Stimulated activated CD4-positive, alpha-beta T cell treated with anti-CD3 and anti-CD28 coated beads, Interleukin-15, amount 100 ng/mL, for 24 hours (primary cell): ENCODE data around the gene STON2.
A peak's percentile ranks its signal among the peaks of the same experiment; 100 is the strongest.
"Not testable (repeated sequence)": the region's sequence is repeated elsewhere in the genome, so short reads cannot be mapped to it uniquely, and the experiment has no call there.

Experiments
- DNase-seq: peaks from one replicate; pipeline ENCODE4 v3.0.0-alpha.2; 2020

Gene STON2

DNA sequence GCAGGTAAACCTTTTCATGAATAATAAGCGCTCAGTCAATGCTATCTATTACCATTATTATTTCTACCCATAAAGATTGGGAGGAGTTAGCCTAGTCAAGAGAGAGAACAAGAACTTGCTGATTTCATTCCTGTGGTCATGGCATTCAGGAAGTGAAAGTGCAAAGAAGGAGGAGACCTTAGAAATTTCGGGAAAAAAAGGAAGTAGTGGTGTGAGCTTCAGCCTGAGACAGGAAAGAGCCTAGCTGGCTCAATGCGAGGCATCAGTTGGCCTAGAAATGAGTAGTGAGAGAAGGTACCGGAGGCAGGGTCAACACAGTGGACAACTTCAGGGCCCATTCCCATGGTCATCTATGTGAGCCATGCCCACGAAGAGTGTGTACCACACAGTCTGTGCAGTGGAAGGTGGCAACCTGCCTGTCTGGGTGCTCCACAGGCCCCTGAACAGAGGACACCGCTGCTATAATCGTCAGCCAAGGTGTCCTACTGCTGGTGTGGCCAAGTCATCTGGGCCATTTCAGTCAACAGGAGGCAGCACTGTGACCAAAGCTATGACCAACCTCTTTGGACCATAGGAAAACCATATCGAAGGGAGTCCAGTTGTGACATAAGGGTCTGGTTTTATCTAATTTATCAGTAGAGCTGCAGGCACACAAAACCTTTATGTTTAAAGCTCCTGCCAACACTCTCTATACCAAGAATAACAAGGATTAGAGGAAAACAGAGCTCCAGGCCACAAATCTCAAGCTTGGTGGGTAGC, 16.2 kb upstream of the STON2 start:
- no peak for DNase-seq

- no peak for DNase-seq
These were observed 15.7 kb upstream of the STON2 start for GRCh38 chr14:81415781-81416180.

DNA sequence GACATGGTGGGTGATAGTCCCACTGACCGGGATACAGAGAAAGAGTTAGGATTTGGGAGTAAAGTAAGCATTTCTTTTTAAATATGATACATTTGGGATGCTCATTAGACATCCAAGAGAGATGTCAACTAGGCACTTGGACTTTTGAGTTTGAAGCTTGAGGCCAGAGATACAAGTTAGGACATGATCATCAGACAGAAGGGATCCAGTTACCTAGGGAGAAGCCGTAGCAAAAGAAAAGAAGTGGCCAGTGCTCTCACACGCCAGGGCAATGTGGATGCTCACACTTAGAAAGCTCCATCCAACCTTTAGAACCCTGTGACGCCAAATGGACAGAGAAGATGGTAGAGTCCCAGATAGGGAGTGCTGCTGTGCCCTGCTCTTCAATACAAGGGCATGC, 14.0 kb upstream of the STON2 start:
- no peak for DNase-seq

DNA sequence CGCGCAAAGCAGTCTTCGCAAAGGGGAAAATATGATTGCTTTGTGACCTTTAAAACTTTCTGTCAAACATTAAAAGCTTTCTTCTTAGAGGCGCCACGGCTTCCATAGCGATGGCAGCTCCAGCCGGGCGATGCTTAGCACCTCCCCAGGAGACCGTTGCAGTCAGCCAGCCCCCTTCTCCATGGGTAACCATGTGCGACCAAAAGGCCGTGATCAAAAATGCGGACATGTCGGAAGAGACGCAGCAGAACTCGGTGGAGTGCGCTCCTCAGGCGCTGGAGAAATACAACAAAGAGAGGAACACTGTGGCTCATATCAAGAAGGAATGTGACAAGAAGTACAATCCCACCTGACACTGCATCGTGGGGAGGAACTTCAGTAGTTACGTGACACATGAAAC, 12.7 kb upstream of the STON2 start:
- DNase-seq: no peak

- DNase-seq: no peak
These were observed 8.5 kb upstream of the STON2 start for GRCh38 chr14:81408595-81408994.

DNA sequence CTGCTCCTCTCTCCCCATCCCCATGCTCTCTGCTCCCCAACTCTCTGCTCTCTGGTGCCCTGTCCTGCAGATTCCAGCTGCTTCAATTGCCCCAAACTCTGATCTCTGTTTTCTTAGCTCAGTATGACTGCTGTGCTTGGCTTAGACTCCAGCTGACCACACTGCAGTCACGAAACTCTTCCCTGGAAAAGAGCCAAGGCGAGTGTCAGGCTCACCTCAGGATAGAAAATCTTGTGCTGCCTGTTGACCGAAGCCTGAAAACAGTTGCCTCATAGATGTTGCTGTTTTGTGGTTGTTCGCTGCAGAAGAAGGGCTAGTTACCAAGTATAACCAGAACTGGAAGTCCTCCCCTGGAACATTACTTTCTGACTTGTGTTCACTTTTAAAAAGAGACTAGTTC, 6.7 kb upstream of the STON2 start:
- no peak for DNase-seq

DNA sequence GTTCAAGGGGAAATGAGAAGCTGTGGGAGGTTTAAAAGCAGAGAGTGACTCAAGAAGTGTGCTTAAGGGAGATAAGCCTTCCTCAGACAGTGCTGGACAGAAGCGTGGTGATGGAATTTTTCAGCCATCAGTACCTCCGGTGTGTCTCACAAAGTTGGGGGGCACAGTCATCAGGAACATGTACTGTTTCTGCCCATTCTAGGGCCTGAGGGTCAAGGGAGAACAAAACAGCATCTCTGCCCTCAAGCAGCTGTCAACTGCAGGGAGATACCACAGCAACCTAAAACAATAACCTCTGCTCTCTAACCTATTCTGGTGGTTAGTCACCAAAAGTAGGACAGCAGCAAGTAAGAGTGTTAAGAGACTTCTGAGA, 2.0 kb upstream of the STON2 start:
- DNase-seq: no peak

- DNase-seq: no peak
These were observed 1.4 kb upstream of the STON2 start for GRCh38 chr14:81401420-81402122.

GRCh38 chr14:81400852-81401251, 728 bp upstream of the STON2 start:
- peak; percentile 41 for DNase-seq

- no peak for DNase-seq
These were observed 1.8 kb downstream of the STON2 start for GRCh38 chr14:81398196-81398891.

DNA sequence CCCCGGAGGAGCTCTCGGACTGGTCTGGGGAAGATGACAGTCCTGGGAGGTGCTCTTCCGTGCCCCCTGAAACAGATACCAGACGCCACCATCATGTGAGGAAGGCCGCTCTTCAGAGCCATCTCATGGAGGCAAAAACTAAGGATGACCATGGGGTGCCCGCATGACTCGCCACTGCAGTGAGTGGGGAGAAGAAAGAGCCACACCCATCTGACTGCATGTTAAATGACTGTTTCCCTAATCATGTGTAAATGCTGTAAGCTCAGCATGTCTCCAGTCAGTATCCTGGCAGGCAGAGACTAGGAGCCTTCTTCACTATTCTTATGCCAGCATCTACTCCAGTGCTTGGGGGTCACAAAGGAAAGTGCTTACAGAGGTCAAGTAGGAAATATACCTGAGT, 4.0 kb downstream of the STON2 start:
- DNase-seq: no peak

DNA sequence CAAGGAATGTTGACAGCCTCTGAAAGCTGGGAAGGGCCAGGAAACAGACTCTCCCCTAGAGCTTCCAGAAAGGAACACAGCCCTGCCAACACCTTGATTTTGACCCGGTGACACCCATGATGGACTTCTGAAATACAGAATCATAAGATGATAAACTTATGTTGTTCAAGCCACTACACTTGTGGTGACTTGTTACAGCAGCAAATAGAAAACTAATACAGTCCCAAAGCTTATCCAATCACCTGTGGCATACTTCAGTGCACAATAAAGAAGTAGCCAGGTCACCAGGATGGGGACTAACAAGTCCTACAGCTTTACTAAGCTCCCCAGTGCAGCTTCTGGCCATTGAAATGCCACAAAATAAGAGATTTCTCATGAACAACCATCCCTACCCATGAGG, 5.4 kb downstream of the STON2 start:
- DNase-seq: no peak

- no peak for DNase-seq
These were observed 7.0 kb downstream of the STON2 start for GRCh38 chr14:81392976-81393643.

DNA sequence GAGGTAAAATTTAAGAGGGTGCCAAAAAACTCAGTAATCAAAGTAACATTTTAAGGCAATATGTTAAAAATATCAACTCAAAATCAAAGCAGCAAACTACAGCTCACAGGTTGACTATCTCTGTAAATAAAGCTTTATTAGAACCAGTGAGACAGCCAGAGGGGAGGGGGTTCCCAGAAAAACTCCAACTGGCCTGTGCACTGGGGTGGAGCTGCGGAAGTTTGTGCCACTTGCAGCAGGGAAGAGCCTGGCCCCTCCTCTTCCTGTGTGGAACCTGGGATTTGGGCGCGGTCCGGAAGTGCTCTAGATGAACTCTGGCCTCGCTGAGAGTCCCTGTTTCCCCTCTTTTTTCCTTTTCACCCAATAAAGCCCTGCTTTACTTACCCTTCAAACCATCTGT, 8.1 kb downstream of the STON2 start:
- DNase-seq: no peak

GRCh38 chr14:81390696-81391095, 9.4 kb downstream of the STON2 start:
- DNase-seq: no peak

DNA sequence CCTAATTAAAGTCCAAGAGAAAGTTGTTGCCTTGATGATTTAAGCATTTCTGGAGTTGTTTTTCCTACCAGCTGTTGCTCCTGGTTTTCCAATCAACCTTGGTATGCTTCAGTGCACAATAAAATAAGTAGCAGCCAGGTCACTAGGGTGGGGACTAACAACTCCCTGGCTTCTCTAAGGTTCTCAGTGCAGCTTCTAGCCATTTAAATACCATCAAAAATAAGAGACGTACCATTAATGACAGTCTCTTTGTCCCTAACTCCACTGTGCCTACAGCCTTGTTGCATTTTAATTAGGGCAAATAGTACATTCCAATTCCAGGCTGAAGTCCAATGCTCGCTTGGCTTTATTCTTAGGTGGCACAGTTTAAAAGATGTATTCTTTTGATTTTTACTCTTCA, 11.8 kb downstream of the STON2 start:
- DNase-seq: no peak

- DNase-seq: no peak
These were observed 13.8 kb downstream of the STON2 start for GRCh38 chr14:81386290-81386745.

GRCh38 chr14:81385886-81386285, 14.2 kb downstream of the STON2 start:
- no peak for DNase-seq

- DNase-seq: no peak
These were observed 14.7 kb downstream of the STON2 start for GRCh38 chr14:81385419-81385818.

DNA sequence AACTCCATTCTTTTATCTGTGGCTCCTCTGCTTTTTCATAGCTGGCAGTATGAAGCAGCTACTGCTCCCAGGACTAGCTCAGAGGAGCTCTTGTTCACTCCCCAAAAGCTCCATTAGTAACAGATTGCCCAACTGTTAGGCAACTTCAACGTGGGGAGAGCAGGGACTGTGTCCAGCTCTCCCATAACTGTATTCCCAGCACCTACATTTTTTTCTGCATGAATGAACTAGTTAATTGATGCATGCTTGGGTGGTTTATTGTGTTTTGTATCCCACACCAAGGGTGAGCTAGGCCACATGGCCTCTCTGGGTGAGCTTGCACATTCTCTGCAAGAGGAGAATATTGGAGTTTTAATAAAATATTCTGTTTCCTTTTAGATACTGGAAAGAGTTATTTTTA, 15.2 kb downstream of the STON2 start:
- no peak for DNase-seq

DNA sequence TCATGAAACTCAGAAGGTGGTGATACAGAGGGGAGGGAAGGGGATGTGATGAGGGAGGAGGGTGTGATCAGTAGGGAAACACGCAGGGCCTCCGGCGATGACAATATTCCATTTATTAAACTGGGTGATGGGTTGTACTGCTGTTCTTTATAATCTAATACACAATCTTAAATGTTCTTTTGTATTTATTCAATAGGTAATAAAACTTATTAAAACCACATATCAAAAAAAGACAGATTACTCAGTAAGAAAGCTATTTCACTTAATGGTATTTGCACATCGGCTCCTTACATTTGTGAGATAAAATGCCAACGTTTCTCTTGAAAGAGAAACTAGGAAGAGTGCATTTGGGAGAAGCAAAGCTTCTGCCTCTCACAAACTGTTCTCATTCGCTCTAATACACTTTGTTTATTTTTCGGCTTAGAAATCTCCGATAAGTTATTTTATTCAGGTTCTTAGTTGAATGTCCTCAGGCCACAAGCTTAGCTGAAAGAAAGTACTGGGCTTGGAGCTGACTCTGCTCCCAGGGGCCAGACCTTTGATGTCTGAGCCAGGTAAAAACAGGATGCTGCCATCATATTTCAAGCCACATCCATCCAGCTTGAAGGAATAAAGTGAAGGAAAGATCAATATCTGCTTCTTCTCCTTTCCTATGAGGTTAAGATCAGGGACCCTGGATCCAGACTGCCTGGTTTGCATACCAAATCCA, 17.5 kb downstream of the STON2 start:
- DNase-seq: no peak

- DNase-seq: not testable (repeated sequence)
These were observed 20.1 kb downstream of the STON2 start for GRCh38 chr14:81380009-81380408.

- DNase-seq: no peak
These were observed 28.3 kb downstream of the STON2 start for GRCh38 chr14:81371802-81372201.
